GM23338 (cell line): ENCODE measurements around the gene RGL1. TPM values are rescaled to one million over a fixed set of nuclear protein-coding genes. Genes with fewer than 3 reads are reported as not detected.

Source experiments
- ATAC-seq: fragments of 200-7000 bp; cut with Tn5 transposase; 3 replicates; pipeline ENCODE4 v1.9.1; 2020
- DNase-seq: peaks from one replicate; pipeline ENCODE4 v3.0.0-alpha.2; 2015; ENCODE audit warnings: low spot score
- H2AFZ ChIP-seq: fragments of 200-600 bp; sonication (generic); 2 replicates; pipeline ENCODE4 v1.8.0; 2016; ENCODE audit warnings: antibody characterized with exemption, mild to moderate bottlenecking, moderate library complexity
- H3F3A ChIP-seq: fragments of 200-600 bp; sonication (generic); replicated peaks from 2 replicates; pipeline ENCODE4 v1.8.0; 2017; ENCODE audit warnings: antibody characterized with exemption, mixed run types, low read depth
- H3K27ac ChIP-seq: fragments of 200-600 bp; sonication (generic); 2 replicates; pipeline ENCODE4 v1.6.1; 2016; ENCODE audit warnings: low read depth
- H3K27me3 ChIP-seq: fragments of 200-600 bp; sonication (generic); 2 replicates; pipeline ENCODE4 v1.8.0; 2016; ENCODE audit warnings: mild to moderate bottlenecking, mixed run types, moderate library complexity; ENCODE audit not compliant: insufficient read depth
- H3K36me3 ChIP-seq: fragments of 200-600 bp; sonication (generic); 2 replicates; pipeline ENCODE4 v1.8.0; 2016; ENCODE audit warnings: mild to moderate bottlenecking; ENCODE audit not compliant: insufficient read depth
- H3K4me1 ChIP-seq: fragments of 200-600 bp; sonication (generic); 2 replicates; pipeline ENCODE4 v1.8.0; 2016; ENCODE audit warnings: mild to moderate bottlenecking, moderate library complexity; ENCODE audit not compliant: insufficient read depth
- H3K4me2 ChIP-seq: fragments of 200-600 bp; sonication (generic); 2 replicates; pipeline ENCODE4 v1.7.1; 2017; ENCODE audit warnings: mixed run types
- H3K4me3 ChIP-seq: fragments of 200-600 bp; sonication (generic); 2 replicates; pipeline ENCODE4 v1.6.1; 2016; ENCODE audit warnings: mixed run types
- H3K79me2 ChIP-seq: fragments of 200-600 bp; sonication (generic); replicated peaks from 2 replicates; pipeline ENCODE4 v1.8.0; 2017; ENCODE audit warnings: mild to moderate bottlenecking; ENCODE audit not compliant: insufficient read depth
- H3K9me2 ChIP-seq: fragments of 200-600 bp; sonication (generic); 2 replicates; pipeline ENCODE4 v1.8.0; 2017; ENCODE audit not compliant: insufficient read depth
- H4K20me1 ChIP-seq: fragments of 200-600 bp; sonication (generic); replicated peaks from 2 replicates; pipeline ENCODE4 v1.8.0; 2017; ENCODE audit warnings: mild to moderate bottlenecking; ENCODE audit not compliant: insufficient read depth
- H3K27ac Mint-ChIP-seq: 2 replicates; pipeline ENCODE4 v1.8.0; 2020; ENCODE audit warnings: inconsistent platforms, mild to moderate bottlenecking, moderate library complexity, mixed read lengths
- H3K27me3 Mint-ChIP-seq: 3 replicates; pipeline ENCODE4 v1.8.0; 2022; ENCODE audit warnings: low read depth, mild to moderate bottlenecking, moderate library complexity, mixed read lengths, inconsistent platforms; ENCODE audit not compliant: insufficient read depth, poor library complexity
- H3K36me3 Mint-ChIP-seq: 3 replicates; pipeline ENCODE4 v1.8.0; 2021; ENCODE audit warnings: low read depth, mild to moderate bottlenecking, inconsistent platforms, moderate library complexity, mixed read lengths
- H3K4me1 Mint-ChIP-seq: 3 replicates; pipeline ENCODE4 v1.8.0; 2020; ENCODE audit warnings: mild to moderate bottlenecking, inconsistent platforms, mixed read lengths
- H3K4me3 Mint-ChIP-seq: 3 replicates; pipeline ENCODE4 v1.8.0; 2021; ENCODE audit warnings: moderate library complexity, mild to moderate bottlenecking, inconsistent platforms, mixed read lengths
- H3K9me3 Mint-ChIP-seq: 3 replicates; pipeline ENCODE4 v1.8.0; 2020; ENCODE audit warnings: moderate library complexity, mild to moderate bottlenecking, inconsistent platforms, mixed read lengths
- CREB1 ChIP-seq: fragments of 250-450 bp; sonication (Bioruptor Pico); IDR thresholded peaks from 2 replicates; pipeline ENCODE4 v1.5.0; 2020; ENCODE audit warnings: low read depth, mild to moderate bottlenecking, moderate library complexity
- EZH2phosphoT487 ChIP-seq: fragments of 200-600 bp; sonication (generic); IDR thresholded peaks from one replicate; pipeline ENCODE4 v1.8.1; 2018; ENCODE audit warnings: antibody characterized with exemption; ENCODE audit not compliant: unreplicated experiment
- JUNB ChIP-seq: IDR thresholded peaks from one replicate; pipeline ENCODE4 v1.6.1; 2016; ENCODE audit warnings: antibody characterized with exemption; ENCODE audit not compliant: unreplicated experiment
- NANOG ChIP-seq: IDR thresholded peaks from 2 replicates; pipeline ENCODE4 v1.6.1; 2016; ENCODE audit warnings: antibody characterized with exemption, borderline replicate concordance
- POLR2AphosphoS5 ChIP-seq: IDR thresholded peaks from 2 replicates; pipeline ENCODE4 v1.6.1; 2016; ENCODE audit warnings: antibody characterized with exemption, low read depth
- ZNF331 ChIP-seq: fragments of 250-450 bp; sonication (Bioruptor Pico); IDR thresholded peaks from 2 replicates; pipeline ENCODE4 v1.5.0; 2020; ENCODE audit warnings: low read depth, mild to moderate bottlenecking, moderate library complexity
- polyA plus RNA-seq: library from polyadenylated mRNA; unstranded; fragments of >200 nt; fragmentation: Nextera tagmentation; extraction: Ambion mirVana; gene quantifications from 2 replicates; pipeline ENCODE4 v1.2.1, GENCODE V29; 2016
- total RNA-seq: library from RNA; depleted of rRNA; stranded (reverse); fragments of >200 nt; shearing (Covaris generic); gene quantifications from 2 replicates; pipeline ENCODE4 v1.2.3, GENCODE V29; 2014
- TF ChIP-seq, protein P1 (sequence below), 2 experiments: fragments of 200-600 bp in 1 of 2; sonication (generic) in 1 of 2; conservative IDR thresholded peaks; 2 replicates each; pipeline versions ENCODE4 v1.5.1 to v1.6.1; 2016 to 2017; ENCODE audit warnings: antibody characterized with exemption in 2 of 2, low read depth in 2 of 2, mild to moderate bottlenecking in 2 of 2, moderate library complexity in 1 of 2

The RGL1 gene
- total and polyA plus RNA-seq, 2 experiments from 2014 or later = 0.91 to 2.6 TPM

- Mint-ChIP-seq H3K4me1 (peaks cover 6% of the 10 kb centered on the region; the same call in 2 of the 3 replicates), H3K4me3 (no peak overlapping the region), H3K27ac (no peak overlapping the region), H3K27me3 (peaks cover 2% of the 10 kb centered on the region), H3K9me3 (no peaks in the 10 kb centered on the region), H3K36me3 (no peaks in the 10 kb centered on the region)
- TF ChIP-seq JUNB (no peak), ZNF331 (CRISPR knock-in tag) (no peak), NANOG (no peak), CREB1 (CRISPR knock-in tag) (no peak), POLR2AphosphoS5 (no peak), EZH2phosphoT487 (no peak)
- TF ChIP-seq, protein P1, sequence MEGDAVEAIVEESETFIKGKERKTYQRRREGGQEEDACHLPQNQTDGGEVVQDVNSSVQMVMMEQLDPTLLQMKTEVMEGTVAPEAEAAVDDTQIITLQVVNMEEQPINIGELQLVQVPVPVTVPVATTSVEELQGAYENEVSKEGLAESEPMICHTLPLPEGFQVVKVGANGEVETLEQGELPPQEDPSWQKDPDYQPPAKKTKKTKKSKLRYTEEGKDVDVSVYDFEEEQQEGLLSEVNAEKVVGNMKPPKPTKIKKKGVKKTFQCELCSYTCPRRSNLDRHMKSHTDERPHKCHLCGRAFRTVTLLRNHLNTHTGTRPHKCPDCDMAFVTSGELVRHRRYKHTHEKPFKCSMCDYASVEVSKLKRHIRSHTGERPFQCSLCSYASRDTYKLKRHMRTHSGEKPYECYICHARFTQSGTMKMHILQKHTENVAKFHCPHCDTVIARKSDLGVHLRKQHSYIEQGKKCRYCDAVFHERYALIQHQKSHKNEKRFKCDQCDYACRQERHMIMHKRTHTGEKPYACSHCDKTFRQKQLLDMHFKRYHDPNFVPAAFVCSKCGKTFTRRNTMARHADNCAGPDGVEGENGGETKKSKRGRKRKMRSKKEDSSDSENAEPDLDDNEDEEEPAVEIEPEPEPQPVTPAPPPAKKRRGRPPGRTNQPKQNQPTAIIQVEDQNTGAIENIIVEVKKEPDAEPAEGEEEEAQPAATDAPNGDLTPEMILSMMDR (conservative IDR thresholded peaks at IDR 0.05; ENCODE audit: low read depth in 2 of 2) = no peak
- no peaks in the 10 kb centered on the region for H3K9me2 ChIP-seq
- H3K79me2 ChIP-seq = no peaks in the 10 kb centered on the region
- no peaks in the 10 kb centered on the region for H3K4me1 ChIP-seq
- H3K4me3 ChIP-seq = no peak overlapping the region
- no peak for DNase-seq
- no peak overlapping the region for H2AFZ ChIP-seq
- no peaks in the 10 kb centered on the region for H3K36me3 ChIP-seq
- no peaks in the 10 kb centered on the region for H3K27me3 ChIP-seq
- no peaks in the 10 kb centered on the region for H4K20me1 ChIP-seq
- no peak for ATAC-seq
- H3K27ac ChIP-seq = no peak overlapping the region
- H3K4me2 ChIP-seq = no peak overlapping the region
- H3F3A ChIP-seq = no peaks in the 10 kb centered on the region
These were observed 45.9 kb downstream of the RGL1 start for GRCh38 chr1:183850852-183851251.

GRCh38 chr1:183859119-183859518 lies 54.2 kb downstream of the RGL1 start:
- H3F3A ChIP-seq = no peaks in the 10 kb centered on the region
- no peaks in the 10 kb centered on the region for H3K36me3 ChIP-seq
- H3K4me3 ChIP-seq = no peak overlapping the region
- no peaks in the 10 kb centered on the region for H3K79me2 ChIP-seq
- DNase-seq (no peak), ATAC-seq (no peak)
- no peaks in the 10 kb centered on the region; the same call in 1 of the 2 replicates for H3K9me2 ChIP-seq
- H3K27me3 Mint-ChIP-seq = peaks cover 2% of the 10 kb centered on the region
- TF ChIP-seq, protein P1 (conservative IDR thresholded peaks at IDR 0.05; ENCODE audit: low read depth in 2 of 2) = no peak
- TF ChIP-seq EZH2phosphoT487 = no peak
- no peak overlapping the region for H3K4me3 Mint-ChIP-seq
- H3K27ac Mint-ChIP-seq = no peak overlapping the region
- no peaks in the 10 kb centered on the region for H3K36me3 Mint-ChIP-seq
- H4K20me1 ChIP-seq = no peaks in the 10 kb centered on the region
- no peak overlapping the region for H3K27ac ChIP-seq
- H3K4me1 Mint-ChIP-seq = peaks cover 5% of the 10 kb centered on the region; the same call in 2 of the 3 replicates
- no peaks in the 10 kb centered on the region for H3K9me3 Mint-ChIP-seq
- H2AFZ ChIP-seq = no peak overlapping the region
- no peak overlapping the region for H3K4me2 ChIP-seq
- H3K4me1 ChIP-seq = no peaks in the 10 kb centered on the region
- H3K27me3 ChIP-seq = no peaks in the 10 kb centered on the region
